GM21447 (cell line): ENCODE data around the gene CCNK.

Source experiments
- ATAC-seq: cut with Tn5 transposase; IDR thresholded peaks from one replicate; pipeline ENCODE4 v1.9.1; 2021; ENCODE audit not compliant: unreplicated experiment

The CCNK gene

DNA sequence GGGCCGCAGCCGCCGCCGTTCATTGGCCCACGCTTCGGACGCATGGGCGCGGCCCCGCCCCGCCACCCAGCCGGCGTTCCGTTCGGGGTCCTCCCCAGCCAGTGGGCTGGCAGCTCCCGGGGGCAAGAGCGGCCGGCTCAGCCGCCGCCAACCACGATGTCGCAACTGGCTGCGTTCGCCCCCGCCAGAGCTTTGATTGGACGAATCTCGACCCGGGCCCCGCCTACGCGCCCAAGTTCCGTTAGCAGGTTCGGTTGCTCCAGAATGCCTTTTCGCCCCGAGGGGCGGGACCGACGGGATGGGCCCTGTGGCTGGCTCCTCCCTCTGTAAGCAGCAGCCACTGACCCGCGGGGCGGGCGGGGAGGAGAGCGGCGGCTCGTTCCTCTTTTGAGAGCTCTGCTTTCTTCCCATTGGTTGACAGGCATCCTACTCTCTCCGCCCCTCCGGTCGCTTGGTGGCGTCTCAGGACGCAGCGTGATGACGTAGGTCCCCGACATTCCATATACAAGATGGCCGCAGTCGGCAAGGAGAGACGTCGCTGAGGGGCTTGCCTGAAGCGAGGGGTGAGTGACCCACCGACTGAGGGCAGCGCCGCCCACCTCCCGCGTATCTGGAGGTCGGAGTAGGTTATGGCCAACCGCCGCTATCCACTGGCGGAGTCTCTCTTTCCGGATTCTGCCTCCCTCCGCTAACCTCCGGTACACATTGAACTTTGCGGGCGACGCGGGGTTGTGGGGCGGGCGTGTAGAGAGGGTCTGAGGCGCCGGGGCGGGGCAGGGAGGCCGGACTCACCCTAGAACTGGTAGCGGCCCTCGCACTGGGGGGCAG is at the start of gene CCNK:
Gene CCNK, plus strand, starts transcription at position 493 of the 828 bp plus-strand sequence. CDS start 11,269 bp downstream, outside the sequence.
- peak; percentile 84 for ATAC-seq

DNA sequence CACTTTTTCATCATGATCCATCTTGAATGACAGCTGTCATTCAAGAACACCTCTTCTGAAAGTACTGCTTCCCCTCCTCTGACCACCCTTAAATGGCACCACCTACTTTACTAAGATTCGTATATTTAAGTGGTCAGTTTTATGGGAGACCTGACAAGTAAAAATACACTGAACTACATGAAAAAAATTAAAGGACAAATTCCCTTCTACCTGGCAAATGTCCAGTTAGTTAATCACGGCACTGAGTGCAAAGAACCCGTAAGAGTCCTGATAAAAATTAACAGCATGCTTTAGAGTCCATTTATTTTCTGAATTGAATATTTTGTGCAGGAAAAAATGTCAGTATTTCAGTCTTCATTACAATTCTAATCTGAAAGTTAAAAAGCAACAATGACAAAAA is 49.2 kb upstream of the CCNK start:
- ATAC-seq, result no peak

DNA sequence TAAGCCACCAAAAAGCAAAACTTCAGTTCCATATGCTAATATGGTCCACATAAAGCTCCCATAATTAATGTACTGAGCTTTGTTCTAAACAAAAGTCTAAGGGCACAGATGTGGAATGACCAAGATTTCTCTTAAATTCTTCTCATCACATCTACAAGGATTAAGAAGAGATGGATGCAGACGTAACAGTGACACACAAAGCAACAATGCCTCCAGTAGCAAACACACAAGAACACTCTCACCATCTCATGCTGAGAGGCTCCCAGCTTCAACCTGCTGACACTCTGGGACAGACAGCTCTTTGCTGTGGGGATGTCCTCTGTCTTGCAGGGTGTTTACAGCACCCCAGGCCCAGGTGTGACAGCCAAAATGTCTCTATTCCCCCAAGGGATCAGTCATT is 48.7 kb upstream of the CCNK start:
- no peak for ATAC-seq

DNA sequence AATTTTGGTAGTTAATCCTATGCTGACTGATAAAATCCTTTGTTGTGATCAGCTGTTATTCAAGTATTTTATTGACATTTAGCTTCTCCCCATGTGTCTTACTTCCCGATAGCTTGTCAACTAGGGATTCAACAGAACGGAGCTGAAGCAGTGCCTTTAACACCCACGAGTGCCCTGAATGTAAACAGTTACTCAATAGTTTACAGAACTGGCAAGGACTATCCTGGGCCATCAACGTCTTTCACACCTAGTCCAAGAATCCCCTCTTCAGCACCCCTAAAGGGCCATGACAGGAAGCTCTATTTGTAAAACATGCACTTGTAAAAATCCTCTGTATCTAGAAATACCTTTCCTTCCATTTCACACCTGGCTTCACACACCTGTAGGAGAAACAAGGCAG is 45.9 kb upstream of the CCNK start:
- ATAC-seq, result no peak

DNA sequence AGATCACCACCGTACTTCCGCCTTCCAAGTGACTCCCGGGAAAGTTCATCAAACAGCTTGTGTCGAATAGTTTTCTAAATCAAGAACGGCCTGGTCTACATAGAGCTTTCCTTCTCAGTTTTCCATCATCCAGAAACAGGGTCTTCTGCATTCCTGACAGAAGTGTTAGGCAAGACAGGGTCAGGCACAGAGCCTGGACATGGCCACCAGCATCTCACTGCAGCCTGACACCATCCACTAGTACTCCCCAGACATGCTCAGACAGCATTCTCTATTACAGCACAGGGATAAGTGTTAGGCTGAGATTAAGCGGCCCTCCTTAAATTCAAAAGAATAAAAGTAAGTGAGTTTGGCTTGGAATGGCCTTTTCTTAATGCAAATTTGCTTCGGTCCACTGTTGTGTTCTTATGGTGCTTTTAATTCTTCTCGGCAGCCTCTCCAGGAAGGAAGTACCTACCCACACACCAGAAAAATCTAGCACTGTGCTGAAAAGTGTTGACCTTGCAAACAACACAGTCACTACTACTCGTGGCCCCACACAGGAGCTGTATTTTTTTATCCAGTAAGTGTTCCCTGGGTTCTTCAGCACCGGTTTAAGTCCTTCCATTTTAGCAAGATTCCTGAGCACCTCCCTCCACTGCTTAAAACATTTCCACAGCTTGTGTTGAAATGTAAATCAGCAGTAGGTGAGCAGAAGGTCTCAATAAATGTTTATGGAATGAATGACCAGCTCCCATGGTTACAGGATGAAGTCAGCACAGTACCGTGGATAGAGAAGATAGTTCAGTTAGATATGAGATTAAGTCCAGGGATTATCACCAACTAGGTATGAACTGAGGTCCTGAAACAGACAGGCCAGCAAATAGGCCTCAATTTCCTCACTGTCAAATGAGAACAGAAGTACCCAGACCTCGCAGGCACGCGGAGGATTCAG is 44.7 kb upstream of the CCNK start:
- ATAC-seq, result no peak

DNA sequence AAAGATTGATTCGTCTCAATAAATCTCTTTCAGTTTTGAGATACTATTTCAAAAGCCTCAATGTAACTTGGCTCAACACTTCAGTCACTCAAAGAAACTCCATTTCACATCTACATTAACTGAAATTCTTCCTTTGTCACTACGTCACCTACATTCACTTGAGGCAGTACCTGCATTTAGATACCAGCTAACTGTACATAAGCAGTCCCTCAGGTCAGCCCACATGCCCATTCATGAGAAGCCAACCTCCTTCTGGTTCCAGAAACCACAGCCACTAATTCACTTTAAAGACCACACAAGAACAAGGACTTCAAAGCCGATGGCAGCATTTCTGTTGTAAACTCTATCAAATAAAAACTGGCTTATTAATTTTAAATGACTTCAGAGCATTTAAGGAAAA is 43.5 kb upstream of the CCNK start:
- ATAC-seq, result no peak

DNA sequence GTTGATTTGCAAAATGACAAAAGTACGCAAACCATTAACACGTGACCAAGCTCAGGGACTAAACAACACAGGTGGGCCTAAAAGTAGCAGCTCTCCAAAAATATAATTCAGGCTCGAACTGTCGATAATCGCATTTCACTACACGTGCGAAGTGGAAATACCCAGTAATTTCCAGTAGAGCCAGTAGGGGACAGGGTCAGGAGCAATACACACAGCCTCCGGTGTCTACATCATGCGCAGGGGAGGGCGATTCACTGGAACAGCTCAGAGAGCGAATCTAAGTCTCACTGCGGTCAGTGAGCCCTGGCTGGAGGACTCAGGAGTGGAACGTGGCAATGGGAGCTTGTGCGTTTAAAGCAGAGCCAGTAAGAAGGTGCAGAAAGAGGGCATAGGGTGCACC is 40.9 kb upstream of the CCNK start:
- no peak for ATAC-seq

DNA sequence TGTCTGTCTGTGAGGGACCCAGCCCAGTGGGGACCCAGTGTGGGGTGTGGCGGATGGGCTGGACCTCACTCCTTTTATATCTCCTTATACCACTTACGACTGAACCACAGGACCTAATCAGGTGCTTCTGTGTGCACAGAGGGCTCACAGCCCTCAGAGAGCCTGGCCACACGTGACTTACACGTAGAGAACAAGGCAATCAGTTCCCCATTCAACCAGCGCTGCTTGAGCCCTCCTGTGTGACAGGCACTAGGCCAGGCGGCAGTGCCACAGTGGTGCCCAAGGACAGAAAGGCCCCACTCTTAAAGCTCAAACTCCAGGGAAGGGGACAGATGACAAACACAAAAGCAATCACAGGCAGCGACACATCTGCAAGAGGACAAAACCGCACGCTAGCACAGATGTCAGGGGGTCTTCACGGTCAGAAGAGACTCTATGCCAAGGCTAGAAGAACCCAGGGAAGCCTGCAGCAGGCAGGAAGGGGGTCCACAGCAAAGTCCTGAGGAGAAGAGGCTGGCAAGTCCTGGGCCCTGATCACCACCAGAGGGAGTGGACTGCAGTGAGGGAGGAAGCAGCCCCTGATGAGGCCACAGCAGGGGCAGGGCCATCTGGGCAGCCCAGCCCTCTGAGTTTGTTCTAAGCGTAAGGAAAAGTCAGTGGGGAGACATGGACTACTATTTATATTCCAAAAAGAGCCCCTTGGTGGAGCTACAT is 39.9 kb upstream of the CCNK start:
- ATAC-seq, result no peak

DNA sequence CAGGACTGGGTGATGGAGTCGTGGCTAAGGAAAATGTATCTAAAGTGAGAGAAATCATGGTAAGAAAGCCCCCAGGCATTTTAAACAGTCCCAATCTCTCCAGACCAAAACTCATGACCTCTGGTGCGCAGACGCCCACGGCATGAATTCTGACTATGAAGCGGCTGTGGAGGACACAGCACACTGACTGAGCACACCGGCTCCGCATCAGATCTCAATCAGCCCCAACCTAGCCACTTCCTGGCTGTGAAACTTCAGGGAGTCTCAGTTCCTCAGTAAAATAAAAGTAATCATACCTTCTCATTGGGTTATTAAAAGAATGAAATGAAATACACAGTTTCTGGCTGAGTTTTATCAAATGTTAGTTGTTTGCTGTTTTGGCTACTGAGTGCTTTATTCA is 39.3 kb upstream of the CCNK start:
- ATAC-seq, result no peak

DNA sequence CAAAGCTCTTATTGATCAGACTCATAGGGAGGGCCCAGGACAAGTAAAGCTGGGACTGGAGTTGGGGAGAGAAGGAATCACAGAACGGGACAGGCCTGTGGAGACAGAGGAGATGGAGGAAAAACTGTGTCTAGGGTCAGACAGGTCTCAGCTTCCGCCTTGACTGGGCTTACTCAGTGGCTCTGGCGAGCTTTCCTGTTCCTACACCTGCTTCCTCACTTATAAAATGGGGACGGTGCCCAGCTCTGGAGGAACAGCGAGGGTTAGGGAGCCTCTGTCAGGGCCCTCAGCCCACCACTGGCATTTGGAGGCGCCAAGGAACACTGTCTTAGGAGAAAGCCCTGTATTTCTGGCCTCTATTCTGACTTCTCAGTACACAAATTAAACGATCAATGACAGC is 35.3 kb upstream of the CCNK start:
- ATAC-seq, result no peak

DNA sequence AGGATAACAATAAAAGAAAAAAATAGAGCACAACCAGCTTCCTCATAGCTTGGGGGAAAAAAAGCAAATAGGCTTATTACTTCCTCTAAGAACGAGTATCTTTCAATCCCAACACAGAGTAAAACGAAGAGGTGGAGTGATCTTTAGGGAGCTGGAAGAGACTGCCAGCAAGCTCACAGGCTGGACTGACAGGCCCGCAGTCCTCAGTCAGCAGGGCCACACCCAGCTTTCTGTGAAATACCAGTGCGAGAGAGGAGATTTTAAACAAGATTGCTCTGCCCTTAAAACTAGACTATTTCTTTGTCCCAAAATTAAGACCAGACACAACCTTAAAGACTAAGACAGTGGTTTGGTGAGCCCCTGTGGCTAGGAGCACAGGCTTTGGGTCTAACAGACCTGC is 33.5 kb upstream of the CCNK start:
- ATAC-seq, result no peak

DNA sequence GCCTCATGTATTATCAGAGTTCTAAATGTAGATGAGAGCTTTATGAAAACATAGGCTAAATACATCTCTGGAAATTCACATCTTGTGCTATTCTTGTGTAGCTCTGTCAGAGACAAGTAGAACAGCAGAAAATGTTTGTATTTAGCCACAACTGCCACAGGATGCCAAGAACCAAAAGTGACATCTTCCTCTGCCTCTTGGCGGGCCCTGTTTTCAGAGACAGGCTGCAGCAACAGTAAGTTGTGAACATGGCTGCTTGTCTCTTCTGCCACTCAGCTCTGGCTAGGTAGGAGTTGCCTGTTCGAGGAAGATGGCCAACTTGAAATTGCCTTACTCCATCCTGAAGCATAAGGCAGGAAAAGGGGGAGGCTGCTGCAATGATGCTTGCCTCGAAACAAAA is 30.9 kb upstream of the CCNK start:
- no peak for ATAC-seq

DNA sequence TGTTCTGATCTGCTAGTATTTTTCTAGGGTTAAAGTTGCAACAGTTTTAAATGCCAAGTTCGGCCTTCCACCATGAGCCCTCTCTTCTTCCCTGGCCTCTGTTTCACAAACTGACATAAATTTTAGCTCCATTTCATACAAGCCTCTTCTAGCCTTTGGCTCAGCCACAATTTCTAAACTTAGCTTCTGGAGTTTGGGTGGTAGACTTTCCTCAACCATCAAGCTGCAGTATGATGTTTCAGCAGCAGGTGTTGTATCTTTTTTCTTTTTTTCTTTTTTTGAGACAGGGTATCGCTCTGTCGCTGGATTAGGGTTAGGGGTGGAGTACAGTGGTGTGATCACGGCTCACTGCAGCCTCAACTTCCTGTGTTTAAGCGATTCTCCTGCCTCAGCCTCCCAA is 30.0 kb upstream of the CCNK start:
- no peak for ATAC-seq

DNA sequence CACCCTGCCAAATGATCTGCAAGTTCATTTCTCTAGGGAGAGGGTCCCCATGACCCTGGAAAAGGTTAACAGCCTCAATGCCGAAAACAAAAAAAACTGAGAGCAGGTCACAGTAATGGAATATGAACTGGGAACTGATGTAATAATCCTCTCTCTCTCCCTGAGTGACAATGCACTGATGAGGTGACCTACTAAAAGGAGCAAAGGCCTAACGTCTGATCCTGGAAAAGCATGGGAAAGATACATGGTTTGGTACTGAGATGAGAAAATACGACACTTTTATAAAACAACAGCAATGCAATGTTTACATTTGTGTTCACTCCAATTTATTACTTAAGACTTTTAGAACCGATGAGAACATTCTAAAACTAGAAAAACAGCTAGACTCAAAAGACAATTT is 28.2 kb upstream of the CCNK start:
- no peak for ATAC-seq

DNA sequence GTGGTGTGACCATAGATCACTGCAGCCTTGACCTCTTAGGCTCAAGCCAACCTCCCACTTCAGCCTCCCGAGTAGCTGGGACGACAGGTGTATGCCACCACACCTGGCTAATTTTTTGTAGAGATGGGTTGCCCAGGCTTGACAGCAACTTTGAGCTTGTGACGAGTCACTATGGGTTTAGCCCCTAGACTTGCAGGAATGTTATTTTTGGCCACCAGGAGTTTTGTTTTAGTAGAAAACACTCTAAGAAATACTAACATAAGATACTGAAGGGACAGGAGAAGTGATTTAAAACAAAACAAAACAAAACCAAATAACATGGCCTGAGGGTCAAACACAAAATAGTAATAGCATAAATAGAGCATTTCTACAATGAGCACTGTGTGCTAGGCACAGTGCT is 27.0 kb upstream of the CCNK start:
- no peak for ATAC-seq

DNA sequence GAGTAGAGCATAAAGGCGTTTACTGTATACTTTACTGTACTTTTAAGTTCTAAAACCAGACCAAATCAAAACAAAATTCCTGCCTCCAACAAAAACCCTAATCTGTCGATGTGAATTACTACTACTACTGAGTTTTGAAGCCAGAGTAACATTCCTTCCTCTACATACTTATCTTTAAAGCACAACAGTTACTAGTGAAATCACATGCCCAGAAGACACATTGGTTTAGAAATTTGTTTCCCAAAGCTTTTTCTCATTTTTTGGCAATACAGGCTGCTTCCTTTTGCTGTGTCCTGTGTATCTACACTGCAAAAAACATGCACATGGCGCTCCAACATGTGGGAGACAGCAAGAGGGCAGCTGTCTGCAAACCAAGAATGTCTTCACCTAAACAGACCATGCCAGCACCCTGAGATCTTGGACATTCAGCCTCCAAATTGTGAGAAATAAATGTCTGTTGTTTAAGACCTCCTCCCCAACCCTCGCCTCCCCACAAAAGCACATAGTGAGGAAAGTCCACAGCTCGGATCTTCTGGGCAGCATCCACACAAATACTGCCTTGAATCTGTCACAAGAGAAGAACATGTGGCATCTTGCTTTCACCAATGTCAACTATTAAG is 21.6 kb upstream of the CCNK start:
- no peak for ATAC-seq

DNA sequence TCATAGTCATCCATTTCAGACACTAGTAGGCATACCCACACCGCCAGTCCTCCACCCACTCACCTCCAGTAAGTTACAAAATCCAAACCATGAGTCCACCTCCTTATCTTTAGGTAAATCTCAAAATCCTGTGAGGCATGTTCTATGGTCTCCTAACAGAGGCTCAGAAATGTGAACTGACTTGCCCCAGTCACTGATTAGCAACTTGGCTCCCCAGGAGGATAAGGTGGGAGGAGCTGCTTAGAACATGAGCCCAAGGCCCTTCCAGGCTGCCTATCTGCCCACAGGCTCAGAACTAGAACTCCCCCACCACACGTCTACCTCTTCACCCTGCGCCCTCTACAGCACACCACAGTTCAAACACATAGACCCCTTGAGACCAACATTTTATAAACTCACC is 20.4 kb upstream of the CCNK start:
- ATAC-seq, result no peak

DNA sequence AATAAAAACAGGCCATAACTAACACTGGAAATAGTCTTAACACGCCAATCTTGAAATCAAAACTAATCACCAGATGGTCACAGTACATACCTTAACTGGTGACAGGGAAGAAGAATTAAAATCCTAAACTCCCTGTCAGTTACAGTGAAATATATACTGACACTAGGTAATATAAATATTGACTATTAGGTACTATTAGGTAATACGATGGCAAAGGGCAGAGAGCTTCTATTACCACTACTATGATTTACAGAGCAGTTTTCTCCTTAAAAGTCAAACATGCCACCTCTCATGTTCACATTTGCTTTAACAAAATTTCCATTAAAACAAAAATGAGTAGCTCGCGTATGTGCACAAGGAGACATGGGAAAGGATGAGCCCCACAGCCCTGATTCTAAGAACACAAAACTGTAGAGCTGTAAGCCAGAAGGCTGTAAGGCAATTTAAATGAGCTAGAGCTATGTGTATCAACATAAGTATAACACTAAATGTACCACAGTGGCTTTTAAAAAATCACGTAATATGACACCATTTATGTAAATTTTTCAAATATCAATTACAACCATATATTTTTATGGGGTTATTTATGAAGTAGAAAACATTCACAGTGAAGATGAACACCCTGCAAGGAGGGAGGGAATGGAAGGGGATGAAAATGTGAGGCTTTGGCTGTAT is 19.7 kb upstream of the CCNK start:
- no peak for ATAC-seq

DNA sequence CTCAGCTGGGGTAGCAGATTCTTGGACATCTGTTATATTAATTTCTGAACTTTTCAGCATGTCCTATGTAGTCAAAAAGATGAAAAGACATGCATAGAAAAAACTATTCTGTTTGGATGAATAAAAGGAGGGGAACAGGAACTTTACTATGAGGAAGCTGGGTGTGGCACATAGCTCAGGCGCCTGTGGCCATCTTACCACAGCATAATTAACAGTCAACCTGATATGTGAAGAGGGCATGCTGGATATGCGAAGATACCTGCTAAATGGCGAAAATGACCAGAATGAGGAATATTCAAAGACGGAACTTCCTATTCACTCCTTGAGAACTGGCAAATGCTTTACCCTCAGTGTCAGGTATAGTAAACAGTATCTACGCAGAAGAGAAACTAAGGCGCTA is 19.0 kb upstream of the CCNK start:
- no peak for ATAC-seq

DNA sequence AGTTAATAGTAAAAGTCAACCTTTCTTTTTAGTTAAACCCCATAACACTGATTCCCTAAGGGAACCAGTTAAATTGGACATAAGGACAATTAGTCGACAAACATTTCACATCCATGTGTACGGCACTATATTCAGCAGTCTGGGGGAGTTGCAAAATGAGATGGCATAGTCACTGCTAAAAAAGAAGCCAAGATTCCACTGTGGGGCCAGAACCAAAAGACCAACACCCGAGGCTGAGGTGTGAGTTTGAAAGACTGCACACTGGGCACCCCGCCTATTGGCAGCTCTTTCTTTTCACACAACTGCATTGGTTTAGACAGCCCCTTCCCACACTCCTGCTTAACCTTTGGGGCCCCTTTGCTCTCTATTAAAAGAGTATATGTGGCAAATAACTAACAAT is 17.2 kb upstream of the CCNK start:
- no peak for ATAC-seq

DNA sequence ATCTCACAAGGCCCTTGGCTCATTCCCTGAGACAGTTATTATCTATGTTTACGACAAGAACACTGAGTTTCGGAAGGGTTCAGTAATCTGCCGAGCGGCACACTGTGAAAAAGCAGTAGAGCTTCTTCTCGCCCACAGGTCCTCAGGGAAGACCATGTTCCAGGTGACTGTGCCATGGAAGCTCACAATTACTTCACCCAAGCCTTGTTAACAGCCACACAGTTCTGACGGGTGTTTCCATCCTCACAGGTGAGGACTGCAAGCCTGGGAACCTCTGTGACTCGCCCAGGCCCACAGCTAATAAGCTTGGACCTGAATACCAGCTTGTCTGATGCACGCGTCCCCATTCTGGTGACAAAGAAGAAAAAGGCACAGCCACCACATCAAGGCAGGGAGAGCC is 15.9 kb upstream of the CCNK start:
- no peak for ATAC-seq
